ENCODE measurements around the gene GNA14. TPM values are rescaled to one million over a fixed set of nuclear protein-coding genes. Genes with fewer than 3 reads are reported as not detected.
"Not testable (repeated sequence)": the region's sequence is repeated elsewhere in the genome, so short reads cannot be mapped to it uniquely, and the experiment has no call there.

The GNA14 gene
- total and polyA plus RNA-seq, 2 of the 8 experiments (the other 6 are each of a cell fraction or from before 2014, with no cell fraction given): 3.4 to 6.3 TPM

GRCh38 chr9:77584927-77585326, 63.2 kb downstream of the GNA14 start:
- not testable (repeated sequence) for H2AK5ac ChIP-seq (ENCODE audit: low read depth, low read length); H3K14ac ChIP-seq (ENCODE audit: insufficient read length); H3K27me3 ChIP-seq (replicated peaks in 1 of 4; ENCODE audit: control insufficient read depth in 3 of 4, extremely low read depth in 1 of 4, insufficient read depth in 3 of 4, low read length in 3 of 4); H3K18ac ChIP-seq (ENCODE audit: extremely low read depth, low read length); H4K91ac ChIP-seq (replicated peaks; ENCODE audit: insufficient read length, low read length); H3K9ac ChIP-seq (replicated peaks in 1 of 4; ENCODE audit: extremely low read depth in 1 of 4, low read depth in 3 of 4, low read length in 3 of 4); H3K23me2 ChIP-seq (ENCODE audit: low read depth, low read length); H3K79me1 ChIP-seq (ENCODE audit: low read depth, low read length); H2AFZ ChIP-seq (ENCODE audit: low read length); H4K8ac ChIP-seq (ENCODE audit: extremely low read depth, insufficient read depth, low read length); H4K20me1 ChIP-seq (replicated peaks in 1 of 2; ENCODE audit: control insufficient read depth in 1 of 2, insufficient read depth in 2 of 2, low read length in 2 of 2); H3K36me3 ChIP-seq (ENCODE audit: control insufficient read depth in 2 of 4, insufficient read depth in 4 of 4, low read length in 3 of 4); DNase-seq (ENCODE audit: low read depth in 1 of 2, low spot score in 2 of 2); H2BK15ac ChIP-seq (ENCODE audit: low read length); H3K56ac ChIP-seq (replicated peaks; ENCODE audit: insufficient read length, low read depth, low read length); H3K4ac ChIP-seq (replicated peaks; ENCODE audit: insufficient read length, low read depth, low read length); H4K5ac ChIP-seq (ENCODE audit: insufficient read length, low read depth, low read length); H3K9me3 ChIP-seq (ENCODE audit: insufficient read depth in 2 of 2, low read depth in 1 of 2, low read length in 1 of 2); FAIRE-seq; H2BK120ac ChIP-seq (replicated peaks; ENCODE audit: low read depth, low read length); H3K79me2 ChIP-seq (ENCODE audit: control insufficient read depth in 1 of 2, insufficient read depth in 2 of 2, low read length in 2 of 2); H3K23ac ChIP-seq (ENCODE audit: insufficient read length)
- peak overlapping the region; percentile 91; the same call in 1 of the 2 replicates for H2BK20ac ChIP-seq (ENCODE audit: low read length)
- peak overlapping the region; percentile 71; the same call in 1 of the 2 replicates for H3K27ac ChIP-seq (ENCODE audit: low read depth, low read length)
- peaks cover 3 to 23% (median 14%) of the 10 kb centered on the region in 4 experiments; a peak in 4 of 7 replicates for H3K4me1 ChIP-seq (replicated peaks in 1 of 4; ENCODE audit: control insufficient read depth in 3 of 4, insufficient read depth in 4 of 4, low read length in 3 of 4)
- TF ChIP-seq YY1 (IDR thresholded peaks at IDR 0.05; ENCODE audit: low read depth, low read length): peak; percentile 10; the same call in 1 of the 2 replicates
- H3K4me3 ChIP-seq (ENCODE audit: extremely low read depth in 1 of 4, insufficient read depth in 2 of 4, low read depth in 3 of 4, low read length in 4 of 4): peak overlapping the region in 1 of 4 experiments; percentile 21; a peak in 1 of 8 replicates
- 51% methylated on average over 4 of the region's 4 CpGs; no CpG with 5 or more reads in 1 of the 2 experiments for WGBS, 2 experiments (ENCODE audit: extremely low coverage in 1 of 2, insufficient coverage in 1 of 2, insufficient read length in 1 of 2, insufficient replicate concordance in 2 of 2, low coverage in 1 of 2, low lambda C conversion rate in 2 of 2, missing lambda C conversion rate in 1 of 2)
- peak overlapping the region; percentile 95; the same call in 1 of the 2 replicates for H2BK5ac ChIP-seq (ENCODE audit: low read depth, low read length)
- CTCF ChIA-PET (ENCODE audit: partially characterized antibody): interaction anchor here (0.6 to 1.2 kb wide), 3 partner anchors 35 to 123 kb away, joined by 3 read pairs; no protein-coding TSS in a partner anchor
- peak overlapping the region; percentile 33 to 38; a peak in 2 of 4 replicates for H3K4me2 ChIP-seq (ENCODE audit: insufficient read depth in 1 of 2, low read depth in 2 of 2, low read length in 2 of 2)
- H2BK12ac ChIP-seq (ENCODE audit: low read depth, low read length): peak overlapping the region; percentile 77; the same call in 1 of the 2 replicates
- POLR2A ChIA-PET (ENCODE audit: partially characterized antibody): interaction anchor here (0.7 to 2.5 kb wide), 4 partner anchors 25 to 51 kb away, joined by 3 to 7 read pairs (median 4); no protein-coding TSS in a partner anchor

All from H1 (cell line).